ENCODE data around the gene MARCHF10.

Gene MARCHF10

GRCh38 chr17:62823111-62823893 lies 15.2 kb upstream of the MARCHF10 start:
- H3K4me1 ChIP-seq (ENCODE audit: low read length), result peaks cover 21% of the 10 kb centered on the region
- H4K20me1 ChIP-seq (ENCODE audit: insufficient read depth, low read length), result no peaks in the 10 kb centered on the region
- H3K4me2 ChIP-seq (ENCODE audit: low read length), result no peak overlapping the region
- no peak overlapping the region for H3K4me3 ChIP-seq (ENCODE audit: low read length)
- no peaks in the 10 kb centered on the region for H3K79me2 ChIP-seq (ENCODE audit: low read length)
- H3K36me3 ChIP-seq (replicated peaks; ENCODE audit: low read depth, low read length), result no peaks in the 10 kb centered on the region
- no peak overlapping the region for H3K9ac ChIP-seq (ENCODE audit: low read length)
- TF ChIP-seq EZH2phosphoT487 (IDR thresholded peaks at IDR 0.05; ENCODE audit: low read depth) (no peak), CTCF (IDR thresholded peaks at IDR 0.05; ENCODE audit: low read depth, low read length) (no peak)
- no peak overlapping the region for H2AFZ ChIP-seq (ENCODE audit: low read depth, low read length)
- H3K27ac ChIP-seq (ENCODE audit: low read length), result no peak overlapping the region
- 0 out of 2 replicates have a peak, but pooled peaks cover 2% of the 10 kb centered on the region for H3K27me3 ChIP-seq (ENCODE audit: low read depth, low read length)
- no peaks in the 10 kb centered on the region for H3K9me3 ChIP-seq (ENCODE audit: insufficient read depth, low read length)

- Histone ChIP-seq H2AFZ (ENCODE audit: low read depth, low read length) (no peak overlapping the region), H3K27ac (ENCODE audit: low read length) (no peak overlapping the region), H3K9ac (ENCODE audit: low read length) (no peak overlapping the region), H4K20me1 (ENCODE audit: insufficient read depth, low read length) (no peaks in the 10 kb centered on the region), H3K4me3 (ENCODE audit: low read length) (no peak overlapping the region), H3K27me3 (ENCODE audit: low read depth, low read length) (no peaks in the 10 kb centered on the region), H3K4me1 (ENCODE audit: low read length) (peaks cover 21% of the 10 kb centered on the region), H3K36me3 (replicated peaks; ENCODE audit: low read depth, low read length) (no peaks in the 10 kb centered on the region), H3K79me2 (ENCODE audit: low read length) (no peaks in the 10 kb centered on the region), H3K9me3 (ENCODE audit: insufficient read depth, low read length) (no peaks in the 10 kb centered on the region), H3K4me2 (ENCODE audit: low read length) (no peak overlapping the region)
- TF ChIP-seq EZH2phosphoT487 (IDR thresholded peaks at IDR 0.05; ENCODE audit: low read depth), result no peak
Observed at GRCh38 chr17:62822080-62822904, 14.2 kb upstream of the MARCHF10 start.

DNA sequence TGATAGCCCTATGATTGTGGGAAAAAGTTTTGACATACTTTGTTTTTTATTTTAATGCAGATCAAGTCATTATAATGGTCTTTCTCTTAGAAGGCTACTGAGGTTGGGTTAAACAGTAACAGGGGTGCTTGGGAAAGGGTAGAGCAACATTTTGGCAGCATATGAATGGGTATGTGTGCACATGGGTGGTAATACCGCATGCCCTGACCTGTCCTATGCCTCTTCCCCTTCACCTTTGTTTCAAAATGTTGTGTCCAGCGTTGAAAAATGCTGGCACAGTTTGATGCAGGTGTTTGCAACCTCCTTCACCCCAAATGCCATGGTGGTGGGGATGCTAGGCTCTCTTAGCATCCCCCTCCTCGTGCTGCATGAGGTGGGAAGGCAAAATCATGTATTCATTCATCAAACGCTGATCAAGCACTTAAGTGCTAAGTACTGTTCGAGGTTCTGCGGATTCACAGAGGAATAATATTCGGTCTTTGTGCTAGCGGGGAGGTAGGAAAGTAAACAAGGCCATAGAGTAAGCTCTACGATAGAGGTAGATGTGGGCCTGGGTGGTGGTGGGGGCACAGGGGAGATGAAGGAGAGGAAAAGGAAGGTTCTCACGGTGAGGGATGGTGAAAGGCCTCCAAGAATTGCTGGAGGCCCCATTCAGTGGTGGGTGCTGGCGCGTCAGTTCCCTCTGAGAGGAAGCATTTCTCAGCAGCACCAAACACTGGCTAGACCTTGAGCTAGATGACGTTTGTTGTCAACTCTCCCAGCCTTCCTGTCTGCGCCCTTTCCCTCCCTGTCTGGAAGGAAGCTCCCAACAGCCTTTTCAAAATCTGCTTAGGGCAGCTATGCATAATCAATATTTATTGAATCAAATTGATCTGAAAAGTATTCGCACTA lies 13.3 kb upstream of the MARCHF10 start:
- Histone ChIP-seq H3K79me2 (ENCODE audit: low read length) (no peaks in the 10 kb centered on the region), H3K27me3 (ENCODE audit: low read depth, low read length) (no peaks in the 10 kb centered on the region), H3K9ac (ENCODE audit: low read length) (no peak overlapping the region), H3K4me2 (ENCODE audit: low read length) (no peak overlapping the region), H3K36me3 (replicated peaks; ENCODE audit: low read depth, low read length) (no peaks in the 10 kb centered on the region), H3K27ac (ENCODE audit: low read length) (no peak overlapping the region), H3K4me1 (ENCODE audit: low read length) (peaks cover 17% of the 10 kb centered on the region), H4K20me1 (ENCODE audit: insufficient read depth, low read length) (no peaks in the 10 kb centered on the region), H3K9me3 (ENCODE audit: insufficient read depth, low read length) (no peaks in the 10 kb centered on the region), H3K4me3 (ENCODE audit: low read length) (no peak overlapping the region), H2AFZ (ENCODE audit: low read depth, low read length) (no peak overlapping the region)
- TF ChIP-seq EZH2phosphoT487 (IDR thresholded peaks at IDR 0.05; ENCODE audit: low read depth) (no peak), CTCF (IDR thresholded peaks at IDR 0.05; ENCODE audit: low read depth, low read length) (no peak)

- no peaks in the 10 kb centered on the region for H3K9me3 ChIP-seq (ENCODE audit: insufficient read depth, low read length)
- H3K79me2 ChIP-seq (ENCODE audit: low read length), result no peaks in the 10 kb centered on the region
- H4K20me1 ChIP-seq (ENCODE audit: insufficient read depth, low read length), result no peaks in the 10 kb centered on the region
- TF ChIP-seq CTCF (IDR thresholded peaks at IDR 0.05; ENCODE audit: low read depth, low read length), result no peak
- no peak for TF ChIP-seq EZH2phosphoT487 (IDR thresholded peaks at IDR 0.05; ENCODE audit: low read depth)
- H3K27ac ChIP-seq (ENCODE audit: low read length), result no peak overlapping the region
- H3K36me3 ChIP-seq (replicated peaks; ENCODE audit: low read depth, low read length), result no peaks in the 10 kb centered on the region
- no peaks in the 10 kb centered on the region for H3K27me3 ChIP-seq (ENCODE audit: low read depth, low read length)
- peaks cover 14% of the 10 kb centered on the region for H3K4me1 ChIP-seq (ENCODE audit: low read length)
- no peak overlapping the region for H3K4me3 ChIP-seq (ENCODE audit: low read length)
- H2AFZ ChIP-seq (ENCODE audit: low read depth, low read length), result peak overlapping the region; percentile 53; the same call in 1 of the 2 replicates
- no peak overlapping the region for H3K9ac ChIP-seq (ENCODE audit: low read length)
- H3K4me2 ChIP-seq (ENCODE audit: low read length), result 0 out of 2 replicates have a peak overlapping the region, but pooled peaks have one; percentile 21
Observed at GRCh38 chr17:62819511-62820221, 11.6 kb upstream of the MARCHF10 start.

Measured in OCI-LY3 (cell line).